ENCODE measurements around the gene MICALL2.

GRCh38 chr7:1490837-1491236 lies 31.6 kb upstream of the MICALL2 start:
- TF ChIP-seq SP1 (IDR thresholded peaks at IDR 0.05) = no peak
- no peak for TF ChIP-seq GABPA (IDR thresholded peaks at IDR 0.05 in 1 of 2, conservative IDR thresholded peaks at IDR 0.05 in 1 of 2)
- no peak for TF ChIP-seq TAF1 (conservative IDR thresholded peaks at IDR 0.05)
- no peak for TF ChIP-seq CTCF (IDR thresholded peaks at IDR 0.05; ENCODE audit: low read depth, low read length, missing input control)
- TF ChIP-seq REST (IDR thresholded peaks at IDR 0.05) = no peak
- TF ChIP-seq YY1 (IDR thresholded peaks at IDR 0.05) = no peak
- no peak for TF ChIP-seq JUND (IDR thresholded peaks at IDR 0.05)
- no peak for TF ChIP-seq RAD21 (IDR thresholded peaks at IDR 0.05)
- TF ChIP-seq MAX (IDR thresholded peaks at IDR 0.05) = no peak
- no peak for TF ChIP-seq ATF3 (IDR thresholded peaks at IDR 0.05)
- TF ChIP-seq FOXA1 (IDR thresholded peaks at IDR 0.05) = no peak

All from liver (tissue), 3 donors.